Raji (cell line): ENCODE results near the gene BDKRB1.

Experiments
- POLR2A ChIP-seq: IDR thresholded peaks from 2 replicates; pipeline ENCODE4 v1.6.1; 2011; ENCODE audit warnings: low read depth, low read length, control low read depth; ENCODE audit not compliant: insufficient read depth

BDKRB1 gene

DNA sequence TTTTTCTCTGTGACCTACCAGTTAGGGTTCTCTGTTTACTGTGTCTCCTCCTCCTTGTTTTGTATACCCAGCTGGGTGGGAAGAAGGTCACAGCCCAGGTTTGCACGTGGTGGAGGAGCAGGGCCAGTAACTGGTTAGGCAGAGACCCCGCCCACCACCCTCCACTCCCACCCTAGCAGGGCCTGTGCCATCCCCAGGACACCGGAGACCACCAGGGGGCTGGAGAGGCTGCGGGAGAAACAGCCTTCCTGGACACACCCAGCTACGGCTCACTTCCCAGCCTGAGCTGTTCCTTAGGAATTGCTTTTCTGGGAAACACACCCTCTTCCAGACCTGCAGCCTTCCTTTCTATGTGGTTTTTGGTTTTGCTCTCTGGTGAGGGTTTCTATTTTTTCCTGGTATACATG is 30.3 kb upstream of the BDKRB1 start:
- no peak for TF ChIP-seq POLR2A

DNA sequence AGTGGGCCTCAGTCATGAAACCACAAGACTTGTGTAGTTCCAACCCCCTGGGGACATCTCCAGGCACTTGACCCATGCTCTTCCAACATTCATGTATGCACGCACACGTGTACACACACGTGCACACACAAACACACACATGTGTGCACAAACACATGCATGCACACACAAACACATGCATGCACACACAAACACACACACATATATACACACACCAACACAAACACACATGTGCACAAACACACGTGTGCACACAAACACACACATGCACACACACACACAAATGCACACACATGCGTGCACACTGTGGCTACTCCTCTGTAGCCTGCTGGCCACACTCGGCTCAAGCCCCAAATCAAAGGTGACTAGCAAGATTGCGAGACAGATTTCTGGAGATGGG is 28.6 kb upstream of the BDKRB1 start:
- no peak for TF ChIP-seq POLR2A

DNA sequence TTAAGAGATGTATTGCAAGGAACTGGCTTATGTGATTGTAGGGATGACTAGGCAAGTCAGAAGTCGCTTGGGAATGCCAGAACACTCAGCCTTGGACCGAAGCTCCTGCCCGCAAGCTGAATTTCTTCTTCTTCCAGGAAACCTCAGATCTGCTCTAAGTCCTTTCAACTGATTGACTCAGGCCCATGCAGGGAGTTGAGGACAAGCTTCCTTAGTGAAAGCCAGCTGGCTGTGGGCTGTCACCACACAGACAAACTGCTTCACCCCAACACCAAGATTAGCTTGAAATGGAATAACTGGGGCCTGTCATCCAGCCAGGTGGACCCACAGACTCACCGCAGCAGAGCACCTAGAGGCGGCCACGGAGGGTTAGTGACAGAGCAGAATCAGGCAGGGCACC is 26.7 kb upstream of the BDKRB1 start:
- TF ChIP-seq POLR2A = no peak

DNA sequence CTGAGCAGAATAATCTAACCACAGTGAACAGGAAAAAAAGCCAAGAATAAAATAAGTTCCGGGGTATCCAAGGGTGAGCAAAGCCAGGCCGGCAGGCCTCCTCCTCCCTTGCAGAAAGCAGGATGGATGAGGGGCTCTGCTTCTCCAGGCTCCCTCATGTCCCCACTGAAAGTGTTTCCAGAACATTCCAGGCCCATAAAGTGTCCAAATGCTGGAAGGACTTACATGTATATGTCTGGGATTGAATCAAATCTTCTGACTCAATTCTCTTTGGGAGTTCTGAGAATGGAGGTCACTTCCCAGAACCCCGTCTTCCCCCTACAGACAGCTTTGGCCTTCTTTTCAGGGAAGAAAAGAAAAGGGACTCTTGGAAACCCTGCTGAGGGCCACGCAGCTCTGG is 25.0 kb upstream of the BDKRB1 start:
- TF ChIP-seq POLR2A = no peak

DNA sequence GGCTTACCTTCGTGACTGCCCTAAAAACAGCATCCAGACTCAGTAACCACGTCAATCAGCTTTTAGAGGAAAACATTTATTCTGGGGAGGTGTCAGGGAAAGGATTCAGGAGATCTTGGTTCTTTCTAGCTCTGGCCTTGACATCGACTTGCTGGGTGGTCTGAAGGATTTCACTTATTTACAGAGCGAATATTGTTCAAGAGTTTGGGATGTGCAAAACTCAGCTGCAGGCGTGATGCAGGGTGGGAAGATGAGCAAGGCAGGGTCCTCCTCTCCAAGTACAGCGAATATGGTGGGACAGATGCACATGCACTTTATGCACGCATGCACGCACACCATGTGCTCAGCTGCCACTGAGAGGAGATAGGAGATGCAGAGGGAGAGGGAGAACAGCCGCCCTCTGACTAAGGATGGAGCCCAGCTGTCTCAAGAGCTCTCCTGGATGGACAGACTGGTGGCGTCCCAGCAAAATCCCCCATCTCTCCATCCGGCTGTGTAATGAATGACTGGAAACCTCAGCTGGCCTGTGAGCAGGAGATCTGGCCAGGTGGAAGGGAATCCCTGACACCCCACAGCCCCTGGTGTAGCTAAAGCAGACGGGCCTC is 24.4 kb upstream of the BDKRB1 start:
- TF ChIP-seq POLR2A = no peak

- no peak for TF ChIP-seq POLR2A
Measured at GRCh38 chr14:96232506-96232905, 23.5 kb upstream of the BDKRB1 start.

- TF ChIP-seq POLR2A = no peak
Measured at GRCh38 chr14:96233661-96234060, 22.3 kb upstream of the BDKRB1 start.

DNA sequence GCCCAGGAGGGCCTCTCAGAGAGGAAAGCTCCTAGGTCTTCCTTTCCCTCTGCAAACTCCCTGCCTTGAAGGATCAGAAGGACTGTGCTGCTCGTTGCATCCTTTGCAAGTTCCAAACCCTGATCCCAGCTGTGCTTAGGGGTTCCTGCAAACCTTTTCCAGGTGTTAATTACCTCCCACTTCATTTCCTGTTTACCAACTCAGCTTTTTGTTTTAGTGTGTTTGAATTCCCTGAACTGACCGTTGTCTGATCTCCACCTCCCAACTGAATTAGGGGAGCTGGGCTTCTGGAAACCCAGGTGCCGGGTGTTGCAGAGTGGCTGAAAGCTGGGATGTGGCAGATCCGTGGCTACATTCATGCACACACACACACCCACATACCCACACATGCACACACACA is 20.6 kb upstream of the BDKRB1 start:
- TF ChIP-seq POLR2A = no peak

DNA sequence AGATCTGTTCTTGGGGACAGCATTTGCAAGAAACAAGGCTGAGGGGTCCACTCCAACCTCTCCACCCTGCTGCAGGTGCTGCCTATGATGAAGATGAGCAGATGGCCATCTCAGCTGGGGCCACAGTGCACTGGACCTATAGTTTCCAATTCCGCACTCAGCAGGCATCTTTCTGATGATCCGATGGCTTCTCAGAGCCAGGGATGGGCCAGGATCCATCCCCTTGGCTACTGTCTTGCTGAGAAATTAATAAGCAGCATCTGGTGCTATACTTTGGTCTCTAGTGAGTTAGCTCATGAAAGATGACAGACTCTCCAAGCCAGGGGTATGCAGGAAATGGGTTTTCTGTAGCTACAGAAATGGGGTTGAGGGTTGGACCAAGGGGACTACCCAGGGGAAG is 18.4 kb upstream of the BDKRB1 start:
- no peak for TF ChIP-seq POLR2A

DNA sequence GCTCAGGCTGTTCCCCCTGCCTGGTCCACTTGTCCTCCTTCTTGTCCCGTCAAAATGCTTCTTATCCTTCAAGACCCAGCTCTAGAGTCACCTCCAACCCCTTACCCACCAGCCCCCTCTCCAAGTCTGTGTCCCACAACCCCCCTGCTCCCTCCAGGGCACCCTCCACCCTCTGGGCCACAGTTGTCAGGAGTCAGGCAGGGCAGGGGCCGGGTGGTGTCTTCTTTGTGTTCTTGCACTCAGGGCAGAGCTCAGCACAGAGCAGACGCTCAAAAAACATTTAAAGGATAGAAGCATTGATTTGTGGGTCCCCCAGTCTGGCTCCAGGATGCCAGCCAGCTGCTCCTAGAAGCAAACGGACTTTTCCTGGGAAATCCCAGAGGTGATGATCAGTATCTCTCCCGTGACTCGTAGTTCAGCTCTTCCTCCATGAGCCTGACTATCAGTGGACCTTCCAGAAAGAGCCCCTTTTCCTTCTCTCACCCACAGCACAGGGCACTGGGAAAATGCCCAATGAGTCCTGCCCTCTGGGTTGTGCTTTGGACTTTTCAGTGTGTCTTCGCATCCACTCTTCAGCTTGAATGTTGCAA is 17.2 kb upstream of the BDKRB1 start:
- no peak for TF ChIP-seq POLR2A

- no peak for TF ChIP-seq POLR2A
Measured at GRCh38 chr14:96239711-96240141, 16.3 kb upstream of the BDKRB1 start.

GRCh38 chr14:96240641-96241040 is 15.4 kb upstream of the BDKRB1 start:
- no peak for TF ChIP-seq POLR2A

DNA sequence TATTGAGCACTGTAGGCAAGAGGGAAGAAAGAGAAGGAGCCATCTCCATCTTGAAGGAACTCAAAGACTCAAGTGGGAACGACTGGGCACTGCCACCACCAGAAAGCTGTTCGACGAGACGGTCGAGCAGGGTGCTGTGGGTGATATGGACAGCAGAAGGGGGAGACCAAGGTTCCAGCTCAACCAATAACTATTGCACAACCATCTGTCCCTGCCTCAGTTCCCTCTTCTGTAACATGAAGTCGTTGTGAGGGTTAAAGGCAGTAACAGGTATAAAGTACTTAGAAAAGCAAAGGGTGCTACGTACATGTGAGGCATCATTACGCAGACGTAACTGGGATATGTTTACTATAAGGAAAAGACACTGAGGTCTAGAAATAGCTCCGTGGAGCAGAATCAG is 13.9 kb upstream of the BDKRB1 start:
- no peak for TF ChIP-seq POLR2A

DNA sequence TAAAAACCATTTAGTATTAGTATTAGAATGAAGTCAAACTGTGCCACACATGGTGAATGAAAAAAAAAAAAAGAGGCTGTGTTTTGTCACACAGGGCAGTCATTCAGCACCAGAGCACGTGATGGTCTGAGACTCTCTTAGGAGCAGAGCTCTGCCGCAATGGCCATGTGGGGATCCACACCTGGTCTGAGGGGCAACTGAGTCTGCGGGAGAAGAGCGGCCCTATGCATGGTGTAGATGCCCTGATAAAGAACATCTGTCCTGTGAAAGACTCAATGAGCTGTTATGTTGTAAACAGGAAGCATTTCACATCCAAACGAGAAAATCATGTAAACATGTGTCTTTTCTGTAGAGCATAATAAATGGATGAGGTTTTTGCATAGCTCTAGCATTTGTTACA is 12.2 kb upstream of the BDKRB1 start:
- no peak for TF ChIP-seq POLR2A

DNA sequence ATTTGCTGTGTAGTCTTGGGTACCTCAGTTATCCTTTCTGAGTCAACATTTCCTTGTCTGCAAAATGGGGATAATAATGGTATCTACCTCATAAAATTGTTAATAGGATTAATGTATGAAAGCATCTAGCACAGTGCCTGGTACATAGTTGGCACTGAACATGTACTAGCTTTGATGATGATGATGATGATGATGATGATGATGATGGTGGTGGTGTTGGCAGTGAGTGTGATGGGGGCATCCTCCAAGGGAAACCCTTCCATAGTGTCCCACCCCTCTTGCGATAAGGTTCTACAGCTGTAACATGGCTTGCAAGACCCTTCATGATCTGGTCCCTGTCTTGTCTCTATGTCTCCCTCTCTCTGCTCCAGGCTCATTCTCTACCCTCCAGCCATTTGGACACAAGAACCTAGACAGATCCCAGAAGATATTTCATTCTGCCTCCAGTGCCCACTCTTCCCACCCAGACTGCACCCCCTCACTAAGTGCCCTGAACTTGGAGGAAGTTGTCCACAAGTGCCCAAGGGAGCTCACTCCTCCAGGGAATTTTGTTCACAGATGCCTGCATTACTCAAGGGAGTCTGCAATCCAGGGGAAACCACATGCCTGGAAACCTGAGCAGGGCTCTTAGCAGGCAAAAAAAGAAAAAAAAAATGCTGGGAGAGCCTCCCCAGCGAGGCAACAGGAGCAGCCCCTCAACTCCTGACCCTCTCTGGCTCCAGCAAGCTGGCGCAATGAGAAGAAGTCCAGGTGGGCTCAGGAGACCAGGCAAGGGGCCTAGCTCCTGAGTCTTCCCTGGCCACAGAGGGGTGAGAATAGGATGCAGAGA is 10.1 kb upstream of the BDKRB1 start:
- TF ChIP-seq POLR2A = no peak

GRCh38 chr14:96246539-96246847 is 9.5 kb upstream of the BDKRB1 start:
- no peak for TF ChIP-seq POLR2A
